Brain microvascular endothelial cell (primary cell): ENCODE results near the gene SYNDIG1L.

Experiments used
- DNase-seq: peaks from one replicate; pipeline ENCODE4 v3.0.0-alpha.2; 2020
- H3K27ac ChIP-seq: fragments of 250-450 bp; sonication (Bioruptor Pico); 2 replicates; pipeline ENCODE4 v1.5.1; 2020; ENCODE audit warnings: mild to moderate bottlenecking, moderate library complexity
- H3K27me3 ChIP-seq: fragments of 250-450 bp; sonication (Bioruptor Pico); replicated peaks from 2 replicates; pipeline ENCODE4 v1.5.1; 2020; ENCODE audit warnings: mild to moderate bottlenecking
- H3K36me3 ChIP-seq: fragments of 250-450 bp; sonication (Bioruptor Pico); replicated peaks from 2 replicates; pipeline ENCODE4 v1.5.1; 2020; ENCODE audit warnings: mild to moderate bottlenecking
- H3K4me3 ChIP-seq: 2 replicates; pipeline ENCODE4 v1.5.1; 2011; ENCODE audit warnings: low read depth, mild to moderate bottlenecking, control low read depth, low read length, moderate library complexity
- CTCF ChIP-seq: IDR thresholded peaks from 2 replicates; pipeline ENCODE4 v1.5.1; 2011; ENCODE audit warnings: low read depth, mild to moderate bottlenecking, moderate library complexity, low read length, control low read depth, inconsistent platforms; ENCODE audit errors: missing control alignments
- in situ Hi-C: cut with HindIII; loops from 2 replicates; pipeline ENCODE4 v1.10.0; 2017; ENCODE audit warnings: low sequenced_read_pairs, low pct_ligation_motif_present

The SYNDIG1L gene

GRCh38 chr14:74358176-74358829 lies 67.7 kb downstream of the SYNDIG1L start:
- Histone ChIP-seq H3K27me3 (no peaks in the 10 kb centered on the region), H3K4me3 (no peak overlapping the region), H3K27ac (no peak overlapping the region), H3K36me3 (no peaks in the 10 kb centered on the region)
- no peak for TF ChIP-seq CTCF
- DNase-seq: no peak
- in situ Hi-C loops: no loop called here

- Histone ChIP-seq H3K27ac (no peak overlapping the region), H3K4me3 (no peak overlapping the region), H3K36me3 (no peaks in the 10 kb centered on the region), H3K27me3 (no peaks in the 10 kb centered on the region)
- TF ChIP-seq CTCF: no peak
- DNase-seq: no peak
- in situ Hi-C loops: no loop called here
Observed at GRCh38 chr14:74357585-74357984, 68.4 kb downstream of the SYNDIG1L start.

GRCh38 chr14:74356892-74357575 lies 69.0 kb downstream of the SYNDIG1L start:
- H3K4me3 ChIP-seq: no peak overlapping the region
- no peak for TF ChIP-seq CTCF
- no peaks in the 10 kb centered on the region for H3K36me3 ChIP-seq
- H3K27ac ChIP-seq: no peak overlapping the region
- in situ Hi-C loops: no loop called here
- DNase-seq: no peak
- H3K27me3 ChIP-seq: no peaks in the 10 kb centered on the region
